Body of pancreas (tissue), 4 donors: ENCODE data around the gene CDH4. TPM values are rescaled to one million over a fixed set of nuclear protein-coding genes. Genes with fewer than 3 reads are reported as not detected.

Experiments
- ATAC-seq: fragments of 150-250 bp; one replicate; pipeline ENCODE4 v1.9.1; 2016
- DNase-seq, 4 donors: peaks; one replicate each; pipeline ENCODE4 v3.0.0-alpha.2; 2019
- H3K27ac ChIP-seq, 4 donors: fragments of 200-600 bp; sonication (generic); 1 replicate in 3 of 4; 2 replicates in 1 of 4; pipeline versions ENCODE4 v1.5.1 to v1.6.1; 2016 to 2019; ENCODE audit warnings: mild to moderate bottlenecking in 1 of 4, mixed read lengths in 1 of 4, moderate library complexity in 1 of 4
- H3K27me3 ChIP-seq, 2 donors: fragments of 200-600 bp; sonication (generic); one replicate each; pipeline ENCODE4 v1.6.0; 2016; ENCODE audit warnings: mild to moderate bottlenecking in 1 of 2
- H3K36me3 ChIP-seq, 2 donors: fragments of 200-600 bp; sonication (generic); replicated peaks in 1 of 2; 2 replicates each; pipeline ENCODE4 v1.5.1; 2016; ENCODE audit warnings: low read depth in 2 of 2; ENCODE audit not compliant: insufficient read depth in 1 of 2
- H3K4me1 ChIP-seq: fragments of 200-600 bp; sonication (generic); one replicate; pipeline ENCODE4 v1.6.0; 2016
- H3K4me3 ChIP-seq, 2 donors: fragments of 200-600 bp; sonication (generic); 1 replicate in 1 of 2; 2 replicates in 1 of 2; pipeline ENCODE4 v1.5.1; 2016 to 2019
- H3K9me3 ChIP-seq, 3 donors: fragments of 200-600 bp; sonication (generic); 1 replicate in 2 of 3; 2 replicates in 1 of 3; pipeline ENCODE4 v1.5.1; 2016
- POLR2A ChIP-seq, 3 donors: fragments of 450-650 bp; IDR thresholded peaks; one replicate each; pipeline ENCODE4 v1.6.1; 2016; ENCODE audit warnings: antibody characterized with exemption in 3 of 3, mild to moderate bottlenecking in 2 of 3
- WGBS, 2 donors: methylation state at CpG; one replicate each; pipeline ENCODE4 v1.1.5; 2017; 5-methylcytosine and 5-hydroxymethylcytosine counted together
- intact Hi-C: fragments of 100-400 bp; cut with DNase I; formaldehyde crosslinking; loops from one replicate; pipeline ENCODE4 v1.15.1; 2023
- total RNA-seq, 2 donors: library from RNA; depleted of rRNA; stranded (reverse); fragments of >200 nt; gene quantifications; one replicate each; pipeline ENCODE4 v1.1.0, GENCODE V29; 2016
- TF ChIP-seq, protein P1 (sequence below), 7 experiments: fragments of 450-650 bp in 4 of 7; fragments of 200-600 bp in 3 of 7; sonication (generic) in 3 of 7; IDR thresholded peaks; one replicate each; pipeline ENCODE4 v1.5.1; 2016 to 2019; ENCODE audit warnings: antibody characterized with exemption in 7 of 7

Gene CDH4
- total RNA-seq, 2 donors from 2014 or later = 0.33 to 0.52 TPM

DNA sequence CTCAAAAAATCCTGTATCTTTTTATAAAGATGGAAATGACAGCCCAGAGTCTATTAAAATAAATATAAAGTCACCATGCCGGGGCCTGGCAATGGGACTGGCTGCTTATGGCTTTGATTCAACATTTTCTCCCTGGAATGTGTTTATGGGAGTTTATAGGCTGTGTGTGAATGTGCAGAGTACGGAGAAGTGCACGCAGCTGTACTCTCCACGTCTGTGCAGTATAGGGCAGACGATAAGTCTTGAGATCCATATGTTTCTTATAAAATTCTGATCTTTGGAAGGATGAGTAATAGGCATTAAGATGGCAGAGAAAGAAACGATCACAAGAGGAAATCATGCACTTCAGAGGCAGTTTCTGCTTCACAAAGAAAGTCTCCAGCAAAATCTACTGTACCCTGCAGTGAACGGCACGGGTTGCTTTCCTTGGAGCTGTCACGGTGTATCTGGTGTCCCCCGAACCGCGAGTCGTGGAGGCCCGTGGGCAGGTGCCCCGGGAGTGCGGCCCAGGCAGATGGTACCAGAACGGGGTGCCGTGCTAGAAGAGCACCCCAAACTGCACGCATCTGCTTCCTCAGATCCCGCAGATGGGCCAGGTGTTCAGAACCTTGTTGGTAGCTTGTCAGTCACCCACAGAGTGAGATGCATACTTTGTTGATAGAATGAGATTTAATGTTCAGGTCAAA, 431.1 kb downstream of the CDH4 start:
- TF ChIP-seq, protein P1, sequence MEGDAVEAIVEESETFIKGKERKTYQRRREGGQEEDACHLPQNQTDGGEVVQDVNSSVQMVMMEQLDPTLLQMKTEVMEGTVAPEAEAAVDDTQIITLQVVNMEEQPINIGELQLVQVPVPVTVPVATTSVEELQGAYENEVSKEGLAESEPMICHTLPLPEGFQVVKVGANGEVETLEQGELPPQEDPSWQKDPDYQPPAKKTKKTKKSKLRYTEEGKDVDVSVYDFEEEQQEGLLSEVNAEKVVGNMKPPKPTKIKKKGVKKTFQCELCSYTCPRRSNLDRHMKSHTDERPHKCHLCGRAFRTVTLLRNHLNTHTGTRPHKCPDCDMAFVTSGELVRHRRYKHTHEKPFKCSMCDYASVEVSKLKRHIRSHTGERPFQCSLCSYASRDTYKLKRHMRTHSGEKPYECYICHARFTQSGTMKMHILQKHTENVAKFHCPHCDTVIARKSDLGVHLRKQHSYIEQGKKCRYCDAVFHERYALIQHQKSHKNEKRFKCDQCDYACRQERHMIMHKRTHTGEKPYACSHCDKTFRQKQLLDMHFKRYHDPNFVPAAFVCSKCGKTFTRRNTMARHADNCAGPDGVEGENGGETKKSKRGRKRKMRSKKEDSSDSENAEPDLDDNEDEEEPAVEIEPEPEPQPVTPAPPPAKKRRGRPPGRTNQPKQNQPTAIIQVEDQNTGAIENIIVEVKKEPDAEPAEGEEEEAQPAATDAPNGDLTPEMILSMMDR (IDR thresholded peaks at IDR 0.05) = no peak
- TF ChIP-seq POLR2A (IDR thresholded peaks at IDR 0.05) = no peak
- no peak for DNase-seq
- no peak for ATAC-seq
- intact Hi-C loops = no loop called here
- H3K4me1 ChIP-seq = no peaks in the 10 kb centered on the region
- no peaks in the 10 kb centered on the region for H3K9me3 ChIP-seq
- WGBS, 2 donors = 55 to 68% methylated on average over 13 to 20 of the region's 20 CpGs
- H3K27ac ChIP-seq = no peak overlapping the region
- H3K27me3 ChIP-seq = peaks cover 0 to under 1% of the 10 kb centered on the region in 2 donors
- H3K4me3 ChIP-seq = no peak overlapping the region
- no peaks in the 10 kb centered on the region for H3K36me3 ChIP-seq

DNA sequence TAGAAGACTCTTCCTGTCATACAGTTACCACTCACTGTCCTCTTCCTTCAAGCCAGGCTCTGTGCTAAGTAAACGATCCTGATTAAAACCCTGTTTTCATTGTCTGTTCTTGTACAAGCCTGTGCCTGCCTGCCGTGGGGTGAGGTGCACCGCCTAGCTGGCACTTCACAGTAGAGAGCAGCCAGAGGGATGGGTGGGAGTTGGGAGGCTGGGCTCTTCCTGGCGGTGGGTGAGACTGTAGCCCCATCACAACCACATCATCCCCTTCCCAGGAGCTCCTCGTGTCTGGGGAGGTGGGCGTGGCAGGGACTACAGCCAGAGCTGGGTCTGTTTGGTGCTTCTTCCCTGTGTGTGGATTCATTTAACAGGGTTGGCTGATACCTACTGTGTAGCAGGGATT, 431.7 kb downstream of the CDH4 start:
- H3K4me1 ChIP-seq = no peaks in the 10 kb centered on the region
- H3K4me3 ChIP-seq = no peak overlapping the region
- 39 to 40% methylated on average over 6 of the region's 6 CpGs for WGBS, 2 donors
- no peak overlapping the region for H3K27ac ChIP-seq
- no peak for DNase-seq
- no peaks in the 10 kb centered on the region for H3K9me3 ChIP-seq
- TF ChIP-seq POLR2A (IDR thresholded peaks at IDR 0.05) = no peak
- TF ChIP-seq, protein P1 (IDR thresholded peaks at IDR 0.05) = no peak
- intact Hi-C loops = no loop called here
- no peaks in the 10 kb centered on the region for H3K36me3 ChIP-seq
- H3K27me3 ChIP-seq = peaks cover 0 to 5% of the 10 kb centered on the region in 2 donors
- no peak for ATAC-seq

DNA sequence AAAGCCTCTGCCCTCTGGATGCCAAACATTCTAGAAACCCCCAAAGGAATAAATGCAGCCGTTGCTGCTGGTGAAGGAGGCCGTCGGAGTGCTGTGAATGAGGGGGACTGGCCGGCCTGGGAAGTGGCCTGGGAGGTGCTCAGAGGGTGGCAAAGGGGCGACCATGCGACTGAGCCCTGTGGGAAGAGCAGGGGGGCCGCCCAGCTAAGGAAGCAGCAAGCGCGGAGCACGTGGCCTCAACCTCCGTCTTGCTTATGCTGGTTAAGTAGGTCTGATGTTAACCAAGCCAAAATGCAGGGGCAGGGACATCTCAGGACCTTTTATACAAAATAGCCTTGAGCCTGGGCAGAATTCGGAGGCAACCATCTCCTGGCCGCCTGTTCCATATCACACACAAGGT, 432.1 kb downstream of the CDH4 start:
- Histone ChIP-seq H3K27me3 (peaks cover 0 to 5% of the 10 kb centered on the region in 2 donors), H3K27ac (no peak overlapping the region), H3K9me3 (no peaks in the 10 kb centered on the region), H3K36me3 (no peaks in the 10 kb centered on the region), H3K4me3 (no peak overlapping the region), H3K4me1 (no peaks in the 10 kb centered on the region)
- 53 to 54% methylated on average over 13 of the region's 13 CpGs for WGBS, 2 donors
- ATAC-seq (no peak), DNase-seq (no peak)
- TF ChIP-seq POLR2A (IDR thresholded peaks at IDR 0.05) = no peak
- TF ChIP-seq, protein P1 (IDR thresholded peaks at IDR 0.05) = no peak
- intact Hi-C loops = no loop called here

DNA sequence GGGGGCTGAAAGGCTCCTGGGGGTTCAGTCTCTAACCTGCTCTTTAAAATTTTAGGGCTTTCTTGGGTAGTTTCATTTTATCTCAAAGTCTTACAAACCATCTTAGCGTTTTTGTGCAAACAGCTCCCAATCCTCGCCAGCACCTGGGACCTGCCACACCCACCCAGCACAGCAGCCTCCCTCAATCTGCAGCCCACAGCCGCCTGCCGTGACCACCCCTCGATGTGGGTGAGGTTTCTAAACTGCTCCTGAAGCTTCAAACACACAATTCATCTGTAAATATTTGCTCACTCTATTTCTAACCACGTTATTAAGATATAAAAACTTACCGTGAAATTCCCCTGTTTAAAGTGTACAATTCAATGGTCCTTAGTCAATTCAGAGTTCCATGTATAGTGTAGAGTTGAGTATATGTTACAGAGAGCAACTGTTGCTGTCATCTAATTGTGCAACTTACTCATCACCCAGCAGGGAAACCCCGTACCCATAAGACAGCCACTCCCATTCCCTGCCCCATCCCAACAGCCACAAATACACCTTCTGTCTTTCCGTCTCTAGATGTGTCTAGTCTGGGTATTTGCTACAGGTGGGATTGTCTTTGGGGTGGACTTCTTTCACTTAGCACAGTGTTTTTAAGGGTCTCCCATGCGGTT, 432.6 kb downstream of the CDH4 start:
- Histone ChIP-seq H3K4me3 (no peak overlapping the region), H3K27me3 (peaks cover 0 to 5% of the 10 kb centered on the region in 2 donors), H3K9me3 (no peaks in the 10 kb centered on the region), H3K27ac (no peak overlapping the region), H3K4me1 (no peaks in the 10 kb centered on the region), H3K36me3 (no peaks in the 10 kb centered on the region)
- no peak for ATAC-seq
- intact Hi-C loops = no loop called here
- WGBS, 2 donors = 39 to 41% methylated on average over 10 of the region's 10 CpGs
- no peak for TF ChIP-seq POLR2A (IDR thresholded peaks at IDR 0.05)
- TF ChIP-seq, protein P1 (IDR thresholded peaks at IDR 0.05) = no peak
- DNase-seq = no peak
